Suppressor macrophage treated with lipopolysaccharide for 4 hours (primary cell): ENCODE measurements around the gene NFATC1.

Source experiments
- DNase-seq: peaks from one replicate; pipeline ENCODE4 v3.0.0-alpha.2; 2020

Gene NFATC1

DNA sequence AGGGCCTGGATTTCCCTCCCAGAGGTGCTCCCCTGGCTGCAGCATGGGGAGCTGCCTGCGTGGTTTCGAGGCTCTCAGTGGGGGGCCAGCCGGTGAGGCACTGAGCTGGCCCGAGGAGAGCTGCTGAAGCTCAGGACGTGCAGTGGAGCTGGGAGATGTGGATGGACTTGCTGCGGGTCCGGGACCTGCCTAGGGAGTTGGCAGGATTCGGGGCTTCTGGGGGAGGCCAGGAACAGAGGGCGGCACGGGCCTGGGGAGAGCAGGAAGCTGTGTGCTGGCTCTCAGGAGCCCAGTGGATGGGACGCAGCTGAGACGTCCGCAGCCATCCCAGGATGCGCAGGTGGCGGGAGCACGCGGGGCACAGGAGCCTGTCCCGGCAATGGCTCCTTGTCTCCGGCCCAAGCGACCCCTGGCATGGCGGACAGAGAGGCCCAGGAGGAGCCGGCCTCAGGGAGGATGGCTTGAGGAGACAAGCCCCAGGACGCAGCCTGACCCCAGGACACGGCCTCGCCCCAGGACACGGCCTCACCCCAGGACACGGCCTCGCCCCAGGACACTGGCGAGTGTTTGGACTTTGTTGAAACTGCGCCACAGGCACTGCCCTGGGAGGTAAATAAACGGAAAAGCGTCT lies 116.1 kb downstream of the NFATC1 start:
- no peak for DNase-seq

DNA sequence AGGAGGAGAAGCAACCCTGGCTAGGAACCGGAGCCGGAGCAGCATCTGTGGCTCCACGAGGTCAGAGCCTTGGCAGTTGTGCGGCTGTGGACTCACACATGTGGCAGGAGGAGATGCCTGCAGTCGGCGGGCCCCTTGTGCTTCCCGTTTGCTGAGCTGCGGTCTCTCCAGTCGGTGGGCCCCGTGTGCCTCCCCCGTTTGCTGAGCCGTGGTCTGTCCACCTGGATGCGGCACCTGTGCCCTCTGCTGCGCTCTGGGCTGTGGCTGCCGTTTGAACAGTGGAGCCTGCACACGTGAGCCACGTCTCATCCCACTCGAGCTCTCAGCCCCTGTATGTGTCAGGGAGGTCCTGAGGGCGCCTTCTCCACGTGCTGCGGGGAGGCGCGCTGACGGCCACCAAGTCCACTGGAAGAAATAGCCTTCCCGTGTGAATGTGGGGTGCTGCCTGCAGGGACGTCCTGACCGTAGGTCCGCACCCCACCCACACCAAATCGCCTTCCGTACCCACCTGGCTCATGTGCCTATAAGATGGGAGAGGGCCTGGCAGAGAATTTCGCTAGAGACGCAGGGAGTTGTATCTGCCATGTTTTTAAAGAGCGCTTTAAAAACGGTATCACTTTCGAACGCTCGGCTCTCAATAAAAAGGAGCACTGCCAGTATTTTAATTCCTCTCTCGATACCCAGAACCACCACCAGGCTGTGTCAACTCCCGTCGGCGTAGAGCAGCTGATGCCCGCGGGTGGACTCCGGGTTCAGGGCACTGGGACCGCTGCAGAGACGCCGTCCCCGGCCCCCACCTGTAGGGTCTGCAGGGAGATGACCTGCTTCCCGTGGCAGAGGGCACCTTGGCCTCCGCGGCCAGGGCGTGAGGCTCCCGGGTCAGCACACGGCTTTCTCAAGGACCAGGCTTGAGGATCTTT lies 117.0 kb downstream of the NFATC1 start:
- DNase-seq = no peak

DNA sequence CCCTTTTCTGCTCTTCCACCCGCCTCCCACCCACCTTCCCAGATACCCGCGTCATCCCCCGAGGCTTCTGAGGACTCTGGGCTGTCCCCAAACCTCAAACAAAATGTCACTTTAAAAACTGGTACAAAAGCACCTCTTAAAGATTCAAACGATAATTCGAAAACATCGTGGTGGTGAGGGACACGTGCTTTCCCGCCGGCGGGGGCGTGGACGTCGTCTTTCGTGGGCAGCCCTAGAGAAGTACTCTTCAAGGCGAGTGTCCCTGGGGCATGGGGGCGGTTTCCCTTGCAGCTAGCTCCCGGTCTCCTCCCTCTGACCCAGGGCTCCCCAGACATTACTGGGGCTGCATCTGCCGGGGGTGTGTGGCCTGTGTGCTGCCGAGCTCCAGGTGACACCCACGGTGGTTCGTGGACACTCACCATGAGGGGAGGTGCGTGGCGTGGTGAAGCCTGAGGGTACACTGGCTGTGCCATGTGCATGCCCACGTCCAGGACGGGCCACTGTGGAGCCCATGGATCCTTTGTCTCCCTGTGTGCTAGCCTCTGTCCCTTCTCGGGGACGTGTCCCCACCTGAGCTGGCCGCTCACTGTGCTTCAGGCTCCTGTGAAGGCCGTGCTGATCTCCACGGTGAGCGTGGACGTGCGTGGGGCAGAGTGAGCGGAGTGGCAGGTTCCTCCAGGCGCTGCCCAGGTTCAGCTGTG lies 117.8 kb downstream of the NFATC1 start:
- DNase-seq = no peak

DNA sequence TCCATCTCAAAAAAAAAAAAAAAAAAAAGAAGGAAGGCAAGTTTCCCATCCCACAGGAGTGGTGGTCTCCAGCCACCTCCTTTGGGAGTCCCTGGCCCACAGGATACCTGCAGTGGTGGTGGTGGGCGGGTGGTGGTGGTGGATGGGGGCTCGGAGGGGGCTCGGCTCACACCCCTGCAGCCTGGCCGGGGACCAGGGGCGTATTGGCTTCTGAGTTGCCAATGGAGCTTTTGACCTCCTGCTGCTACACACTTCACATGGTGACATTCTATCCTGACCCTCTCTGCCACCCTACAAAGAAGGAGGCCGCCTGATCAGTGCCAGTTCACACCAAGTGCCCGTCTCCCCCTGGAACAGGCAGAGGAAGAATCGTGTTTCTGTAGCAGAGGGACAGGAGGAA lies 119.6 kb downstream of the NFATC1 start:
- DNase-seq = no peak

DNA sequence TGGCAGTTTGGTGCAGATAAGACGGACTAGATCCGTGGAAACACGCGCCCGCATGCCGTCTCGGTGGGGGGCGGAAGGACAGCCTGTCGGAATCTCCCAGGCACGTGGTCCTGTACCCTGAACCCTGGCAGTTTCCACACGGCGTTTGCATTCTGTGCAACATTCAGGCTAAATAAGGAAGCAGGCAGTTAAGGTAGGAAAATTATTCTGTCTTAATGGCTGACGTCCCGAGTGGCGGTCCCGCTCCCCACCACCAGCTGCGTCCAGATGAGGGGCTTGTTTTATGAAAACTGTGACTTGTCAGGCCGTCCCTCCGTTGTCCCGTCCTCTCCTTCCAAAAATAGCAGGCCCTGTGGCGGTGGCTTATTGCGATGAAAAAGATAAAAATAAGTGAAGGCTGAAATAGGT lies 120.2 kb downstream of the NFATC1 start:
- no peak for DNase-seq

DNA sequence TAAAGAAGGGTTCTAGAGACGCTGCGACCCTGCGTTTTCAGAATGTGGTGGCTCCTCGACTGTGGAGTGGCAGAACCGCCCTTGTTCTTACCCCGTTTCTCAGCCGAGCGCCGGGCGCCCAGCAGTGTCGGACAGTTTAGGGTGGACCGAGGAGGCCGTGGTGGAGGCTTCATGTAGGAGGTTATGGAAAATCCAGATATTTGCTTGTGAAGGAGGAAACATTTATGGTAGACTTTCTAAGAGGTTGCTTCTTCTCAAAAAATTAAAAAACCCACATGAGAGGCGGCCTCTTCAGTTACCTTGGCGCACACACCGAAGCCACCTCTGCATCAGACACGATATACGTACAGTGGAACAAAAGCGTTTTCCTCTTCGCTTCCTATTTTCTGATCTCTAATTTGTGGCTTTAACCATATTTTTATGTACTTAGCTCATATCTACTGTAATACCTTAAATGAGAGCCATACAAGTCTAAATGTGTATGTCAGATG lies 120.8 kb downstream of the NFATC1 start:
- DNase-seq = no peak

DNA sequence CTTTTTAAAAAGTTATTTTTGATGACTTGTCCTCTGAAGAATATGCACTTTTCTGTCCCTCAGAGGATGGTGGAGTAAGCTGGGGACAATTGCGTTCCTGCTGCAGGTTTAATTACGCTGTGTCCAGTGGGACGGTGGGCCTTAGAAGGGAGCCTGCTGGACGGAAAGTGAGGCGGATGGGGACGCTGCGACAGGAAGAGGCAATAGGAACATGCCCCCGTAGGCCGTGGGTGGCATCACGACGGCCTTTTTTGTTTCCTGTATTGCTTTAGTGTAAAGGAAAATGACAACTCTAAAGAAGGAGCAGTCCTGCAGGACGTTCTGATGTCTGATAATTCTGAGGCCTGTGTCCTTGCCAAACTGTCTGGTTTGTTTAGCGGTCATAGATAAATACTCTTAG lies 121.6 kb downstream of the NFATC1 start:
- peak; percentile 28 for DNase-seq

DNA sequence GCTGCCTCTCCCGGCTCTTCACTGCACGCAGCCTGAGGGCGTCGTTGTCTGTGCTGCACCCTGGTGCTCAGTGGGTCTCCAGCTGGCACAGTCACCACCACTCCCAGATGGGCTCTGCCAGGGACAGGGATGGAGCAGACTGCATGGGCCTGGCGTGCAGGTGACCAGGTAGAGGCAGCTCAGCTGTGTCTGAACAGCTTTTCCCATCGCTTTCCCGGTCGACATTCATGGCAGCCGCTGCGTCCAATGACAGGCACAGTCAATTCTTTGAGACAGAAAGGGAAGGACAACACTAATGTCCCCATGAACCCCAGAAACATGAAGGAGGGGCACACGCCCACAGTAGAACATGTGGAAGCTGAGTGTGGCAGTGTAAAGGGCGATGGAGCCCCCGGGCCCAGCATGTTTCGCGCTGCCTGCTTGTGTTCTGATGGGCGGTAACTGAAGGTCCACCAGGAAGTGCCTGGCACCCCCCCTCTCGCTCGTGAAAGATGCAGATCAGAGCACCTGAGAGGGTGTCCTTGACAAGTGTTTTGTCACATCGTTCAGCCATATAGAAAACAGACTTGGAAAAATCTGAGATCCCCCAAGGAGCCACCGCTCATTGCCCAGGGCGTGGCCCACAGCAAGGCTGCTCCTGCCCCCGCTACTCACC lies 122.4 kb downstream of the NFATC1 start:
- no peak for DNase-seq

DNA sequence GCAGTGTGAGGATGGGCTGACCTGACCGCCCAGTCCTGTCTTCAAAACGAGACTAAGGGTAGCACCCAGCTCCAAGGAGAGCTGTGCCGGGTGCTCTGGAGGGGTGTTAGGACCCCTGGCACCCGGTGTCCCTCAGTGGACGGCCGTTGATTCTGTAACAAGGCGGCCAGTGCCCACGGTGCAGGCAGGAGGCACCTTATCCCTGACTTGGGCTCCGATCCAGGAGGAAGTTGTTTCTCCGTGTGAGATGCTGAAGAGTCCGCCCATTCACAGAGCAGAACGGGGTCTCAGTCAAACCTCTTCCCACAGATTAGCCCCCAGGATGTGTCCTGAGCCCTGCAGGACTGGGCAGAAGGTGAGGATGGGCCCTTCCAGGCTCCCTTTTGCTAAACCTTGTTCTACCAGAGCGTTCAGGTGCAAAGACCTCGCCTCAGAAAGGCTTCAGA lies 123.0 kb downstream of the NFATC1 start:
- DNase-seq = no peak

DNA sequence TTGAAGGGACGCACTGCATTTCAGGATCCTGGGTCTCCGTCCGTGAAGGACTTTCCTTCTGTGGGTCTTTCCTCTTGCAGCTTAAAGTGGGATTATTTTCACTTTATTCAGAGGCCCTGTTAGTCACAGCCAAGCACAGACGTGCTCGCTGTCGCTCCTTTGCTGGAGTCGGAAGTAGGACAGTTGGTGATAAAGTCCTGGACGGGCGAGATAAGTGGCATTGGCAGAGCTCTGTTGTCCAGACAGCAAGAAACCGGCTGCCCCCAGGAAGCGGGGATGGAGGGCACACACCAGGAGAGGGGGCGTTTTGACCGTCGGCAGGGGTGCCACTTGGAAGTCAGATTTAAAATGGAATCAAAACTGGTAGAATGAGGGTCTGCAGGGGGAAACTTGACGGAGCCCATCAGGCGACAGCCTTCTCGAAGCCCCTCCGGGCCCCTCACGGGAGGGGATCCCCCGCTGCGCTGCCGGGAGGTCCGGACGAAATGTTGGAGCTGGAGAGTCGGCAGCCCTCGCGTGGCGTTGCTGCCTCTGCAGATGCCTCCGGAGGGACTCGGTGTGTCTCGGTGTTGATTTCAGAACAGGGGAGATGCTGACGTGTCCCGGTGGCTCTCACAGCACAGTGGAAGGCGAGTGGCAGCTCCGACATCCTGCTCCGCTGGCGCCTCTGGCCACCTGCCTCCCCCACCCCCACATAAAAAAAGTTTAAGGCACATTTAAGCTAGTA lies 124.2 kb downstream of the NFATC1 start:
- DNase-seq = no peak

DNA sequence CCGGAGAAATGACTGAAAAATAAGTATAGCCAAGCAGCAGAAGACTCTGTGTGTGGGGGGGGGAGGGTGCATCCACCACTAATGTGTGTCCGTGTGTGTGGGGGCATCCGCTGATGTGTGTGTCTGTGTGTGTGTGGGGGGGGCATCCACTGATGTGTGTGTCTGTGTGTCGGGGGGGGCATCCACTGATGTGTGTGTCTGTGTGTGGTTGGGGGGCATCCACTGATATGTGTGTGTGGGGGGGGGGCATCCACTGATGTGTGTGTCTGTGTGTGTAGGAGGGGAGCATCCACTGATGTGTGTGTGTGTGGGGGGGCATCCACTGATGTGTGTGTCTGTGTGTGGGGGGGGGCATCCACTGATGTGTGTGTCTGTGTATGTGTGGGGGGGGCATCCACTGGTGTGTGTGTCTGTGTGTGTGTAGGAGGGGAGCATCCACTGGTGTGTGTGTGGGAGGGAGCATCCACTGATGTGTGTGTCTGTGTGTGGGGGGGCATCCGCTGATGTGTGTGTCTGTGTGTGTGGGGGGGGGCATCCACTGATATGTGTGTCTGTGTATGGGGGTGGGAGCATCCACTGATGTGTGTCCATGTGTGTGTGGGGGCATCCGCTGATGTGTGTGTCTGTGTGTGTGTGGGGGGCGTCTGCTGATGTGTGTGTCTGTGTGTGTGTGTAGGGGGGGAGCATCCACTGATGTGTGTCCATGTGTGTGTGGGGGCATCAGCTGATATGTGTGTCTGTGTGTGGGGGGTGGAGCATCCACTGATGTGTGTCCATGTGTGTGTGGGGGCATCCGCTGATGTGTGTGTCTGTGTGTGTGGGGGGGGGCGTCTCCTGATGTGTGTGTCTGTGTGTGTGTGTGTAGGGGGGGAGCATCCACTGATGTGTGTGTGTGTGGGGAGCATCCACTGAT lies 125.0 kb downstream of the NFATC1 start:
- no peak for DNase-seq

DNA sequence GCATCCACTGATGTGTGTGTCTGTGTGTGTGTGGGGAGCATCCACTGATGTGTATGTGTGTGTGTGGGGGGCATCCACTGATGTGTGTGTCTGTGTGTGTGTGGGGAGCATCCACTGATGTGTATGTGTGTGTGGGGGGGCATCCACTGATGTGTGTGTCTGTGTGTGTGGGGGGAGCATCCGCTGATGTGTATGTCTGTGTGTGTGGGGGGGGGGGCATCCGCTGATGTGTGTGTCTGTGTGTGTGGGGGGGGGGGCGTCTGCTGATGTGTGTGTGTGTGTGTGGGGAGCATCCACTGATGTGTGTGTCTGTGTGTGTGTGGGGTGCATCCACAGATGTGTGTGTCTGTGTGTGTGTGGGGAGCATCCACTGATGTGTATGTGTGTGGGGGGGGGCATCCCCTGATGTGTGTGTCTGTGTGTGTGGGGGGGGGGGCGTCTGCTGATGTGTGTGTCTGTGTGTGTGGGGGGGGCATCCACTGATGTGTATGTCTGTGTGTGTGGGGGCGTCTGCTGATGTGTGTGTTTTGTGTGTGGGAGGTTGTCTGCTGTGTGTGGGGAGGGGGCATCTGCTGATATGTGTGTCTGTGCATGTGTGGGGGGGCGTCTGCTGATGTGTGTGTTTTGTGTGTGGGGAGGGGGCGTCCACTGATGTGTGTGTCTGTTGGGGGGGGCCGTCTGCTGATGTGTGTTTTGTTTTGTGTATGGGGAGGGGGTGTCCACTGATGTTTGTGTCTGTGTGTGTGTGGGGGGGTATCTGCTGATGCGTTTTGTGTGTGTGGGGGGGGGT lies 125.9 kb downstream of the NFATC1 start:
- no peak for DNase-seq

DNA sequence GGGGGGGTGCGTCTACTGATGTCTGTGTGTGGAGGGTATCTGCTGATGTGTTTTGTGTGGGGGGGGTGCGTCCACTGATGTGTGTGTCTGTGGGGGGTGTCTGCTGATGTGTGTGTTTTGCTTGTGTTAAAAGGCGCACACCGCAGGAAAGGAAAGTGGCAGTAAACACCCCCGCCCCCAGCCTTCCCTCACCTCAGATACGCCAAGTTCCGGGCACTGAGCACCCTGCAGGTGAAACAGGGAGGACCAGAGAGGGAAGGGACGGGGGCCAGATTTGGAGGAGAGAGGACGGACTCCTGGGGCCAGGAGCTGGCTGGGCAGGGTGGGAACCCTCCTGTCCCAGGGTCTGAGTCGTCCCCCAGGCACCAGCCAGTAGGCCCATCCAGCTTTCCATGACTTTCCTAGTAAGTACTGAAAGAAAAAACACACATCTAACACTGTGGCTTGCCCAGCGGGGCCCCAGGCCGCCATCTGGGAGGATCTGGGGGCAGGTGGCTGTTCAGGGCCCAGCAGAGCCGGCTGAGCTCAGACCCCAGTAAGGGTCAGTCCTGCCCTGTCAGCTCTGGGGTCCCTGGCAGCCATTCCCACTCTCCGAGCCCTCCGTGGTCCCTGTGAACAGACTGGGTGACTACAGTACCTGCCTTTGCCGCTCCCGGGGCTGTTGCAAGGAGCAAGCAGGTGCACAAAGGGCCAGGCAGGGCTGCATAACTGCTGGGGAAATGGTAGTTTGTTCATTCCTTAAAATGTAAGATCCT lies 126.9 kb downstream of the NFATC1 start:
- DNase-seq = no peak

DNA sequence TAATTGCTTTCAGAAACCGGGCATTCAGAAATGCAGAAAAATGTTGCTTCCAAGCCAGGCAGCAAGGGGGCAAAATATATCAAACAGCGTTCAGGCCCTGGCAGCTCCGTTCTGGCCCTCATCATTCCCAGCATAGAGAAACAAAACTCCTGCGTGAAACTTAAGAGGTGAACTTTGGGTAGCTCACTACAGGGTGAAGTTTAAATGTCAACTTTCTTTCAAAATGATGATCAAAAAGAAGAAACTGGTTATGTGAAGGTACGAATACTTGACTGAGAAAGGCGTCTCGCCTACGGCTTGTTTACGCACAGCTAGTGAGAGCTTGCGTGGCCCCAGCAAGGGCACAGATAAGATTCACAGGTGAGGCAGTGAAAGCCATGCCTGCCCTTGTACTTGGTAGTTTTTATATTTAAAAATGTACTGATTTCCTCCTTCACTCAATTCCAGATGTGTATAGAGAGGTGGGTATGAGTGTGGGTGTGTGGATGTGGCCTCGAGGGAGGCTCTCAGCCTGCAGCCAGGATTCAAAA lies 127.5 kb downstream of the NFATC1 start:
- DNase-seq = no peak

DNA sequence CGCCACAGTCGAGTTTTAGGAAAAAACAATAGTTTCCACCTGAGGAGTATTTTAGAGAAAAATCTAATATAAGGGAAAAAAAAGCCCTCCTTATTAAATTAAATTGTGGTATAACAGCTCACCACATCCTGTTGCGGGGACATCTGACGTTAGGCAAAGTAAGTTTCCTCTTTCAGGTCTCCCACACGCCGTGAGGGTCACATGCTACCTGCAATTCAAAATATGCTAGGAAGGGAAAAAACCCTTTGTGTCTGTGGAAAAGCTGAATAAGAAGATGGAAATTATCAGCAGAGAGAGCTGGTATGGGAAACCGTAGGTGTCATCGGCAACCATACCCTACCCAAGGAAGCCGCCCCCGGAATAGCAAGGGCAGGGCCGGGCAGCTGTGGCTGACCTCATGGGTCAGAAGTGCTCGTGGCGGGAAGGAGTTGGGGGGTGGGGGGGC lies 128.0 kb downstream of the NFATC1 start:
- peak; percentile 80 for DNase-seq

DNA sequence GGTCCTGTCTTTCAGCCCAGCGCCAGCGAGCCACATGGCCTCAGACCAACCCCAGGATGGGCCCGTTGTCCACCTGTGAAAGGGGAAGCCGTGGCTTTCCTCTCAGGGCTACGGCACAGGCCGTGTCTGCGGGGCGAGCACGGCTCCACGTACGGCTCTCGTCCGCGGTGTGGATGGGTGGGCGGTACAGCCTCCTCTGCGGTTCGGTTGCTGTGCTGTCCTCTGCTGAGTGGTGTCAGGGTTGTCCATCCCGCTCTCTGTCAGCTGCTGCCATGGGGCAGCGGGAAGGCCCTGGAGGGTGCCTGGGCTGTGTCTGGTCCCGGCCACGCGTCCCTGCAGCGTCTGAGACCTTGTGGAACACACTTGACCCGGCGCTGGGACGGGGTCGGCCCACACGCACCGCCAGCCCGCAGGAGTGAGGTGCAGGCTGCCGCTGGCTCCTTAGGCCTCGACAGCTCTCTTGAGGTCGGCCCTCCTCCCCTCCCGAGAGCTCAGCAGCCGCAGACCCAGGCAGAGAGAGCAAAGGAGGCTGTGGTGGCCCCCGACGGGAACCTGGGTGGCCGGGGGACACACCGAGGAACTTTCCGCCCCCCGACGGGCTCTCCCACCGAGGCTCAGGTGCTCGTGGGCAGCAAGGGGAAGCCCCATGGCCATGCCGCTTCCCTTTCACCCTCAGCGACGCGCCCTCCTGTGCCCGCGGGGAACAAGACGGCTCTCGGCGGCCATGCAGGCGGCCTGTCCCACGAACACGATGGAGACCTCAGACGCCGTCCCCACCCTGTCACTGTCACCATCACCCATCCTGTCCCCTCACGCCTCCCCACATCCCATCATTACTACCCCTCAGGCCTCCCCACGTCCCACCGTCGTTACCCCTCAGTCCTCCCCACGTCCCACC lies 128.7 kb downstream of the NFATC1 start:
- DNase-seq = no peak

DNA sequence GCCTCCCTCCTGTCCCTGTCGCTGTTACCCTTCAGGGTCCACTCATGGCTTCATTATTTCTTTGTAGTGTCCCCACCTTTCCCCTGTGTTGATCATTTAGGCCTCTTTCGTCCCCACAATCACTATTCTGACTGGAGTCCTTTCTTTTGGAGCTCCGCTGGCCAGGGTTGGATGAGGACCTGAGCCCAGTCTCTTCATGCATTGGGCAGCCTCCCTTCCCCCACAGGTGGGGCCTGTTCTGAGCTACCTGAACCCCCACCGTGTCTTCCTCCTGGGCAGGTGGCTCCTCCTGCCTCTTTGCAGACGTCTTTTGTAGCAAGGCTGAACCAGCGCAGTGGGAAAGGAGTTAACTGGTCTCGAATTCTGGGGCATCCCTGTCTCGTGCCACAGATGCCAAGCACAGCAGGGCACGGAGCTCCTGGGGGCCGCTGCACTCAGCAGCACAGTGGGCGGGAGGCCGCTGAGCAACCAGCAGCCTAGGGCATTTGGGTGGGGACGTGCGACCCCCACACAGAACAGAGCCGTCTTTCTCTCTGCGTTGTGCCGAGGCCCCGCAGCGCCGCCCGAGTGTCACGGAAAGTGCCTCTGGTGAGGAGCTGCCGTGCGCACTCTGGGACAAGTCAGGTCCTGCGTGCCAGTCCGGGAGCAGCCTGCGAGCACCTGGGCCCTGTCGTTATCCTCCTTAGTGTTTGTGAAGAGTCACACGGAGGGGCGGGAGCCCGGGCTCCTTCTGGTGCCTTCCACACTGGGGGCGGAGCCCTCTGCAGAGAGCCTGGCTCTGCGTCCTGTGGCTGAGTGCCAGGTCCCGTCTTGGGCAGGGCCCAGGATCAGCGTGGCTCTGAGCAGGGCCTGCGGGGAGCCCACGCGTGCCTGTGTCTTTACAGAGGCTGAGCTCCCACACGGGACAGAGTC lies 130.1 kb downstream of the NFATC1 start:
- no peak for DNase-seq
